ENCODE data around the gene ZMIZ1. TPM values are rescaled to one million over a fixed set of nuclear protein-coding genes. Genes with fewer than 3 reads are reported as not detected.

Gene ZMIZ1
- polyA plus RNA-seq, 1 donor from 2014 or later: 26.8 TPM

- Histone ChIP-seq H4K20me1 (ENCODE audit: insufficient read depth) (no peaks in the 10 kb centered on the region), H3K4me2 (ENCODE audit: low read length) (no peak overlapping the region), H3K27ac (ENCODE audit: low read length) (no peak overlapping the region), H3K79me2 (replicated peaks; ENCODE audit: insufficient read depth, low read length) (no peaks in the 10 kb centered on the region), H2AFZ (ENCODE audit: low read depth, low read length) (no peak overlapping the region), H3K36me3 (ENCODE audit: insufficient read depth, low read length) (no peaks in the 10 kb centered on the region), H3F3A (ENCODE audit: insufficient read depth, low read length, poor library complexity, severe bottlenecking) (no peaks in the 10 kb centered on the region), H3K9me2 (ENCODE audit: insufficient read depth, low read length) (no peaks in the 10 kb centered on the region), H3K9ac (ENCODE audit: low read length) (no peak overlapping the region), H3K4me3 (ENCODE audit: low read length) (no peak overlapping the region), H3K9me3 (ENCODE audit: low read length) (no peaks in the 10 kb centered on the region), H3K27me3 (ENCODE audit: insufficient read depth, low read depth, low read length) (no peaks in the 10 kb centered on the region)
- no peak for TF ChIP-seq CTCF (IDR thresholded peaks at IDR 0.05; ENCODE audit: poor library complexity, severe bottlenecking)
- no peak for TF ChIP-seq EZH2 (IDR thresholded peaks at IDR 0.05; ENCODE audit: borderline replicate concordance, insufficient read depth, low read length, poor library complexity, severe bottlenecking)
- no peak for TF ChIP-seq SMC3 (conservative IDR thresholded peaks at IDR 0.05; ENCODE audit: poor library complexity)
- no peak for TF ChIP-seq POLR2AphosphoS5 (IDR thresholded peaks at IDR 0.05)
- TF ChIP-seq REST (IDR thresholded peaks at IDR 0.05; ENCODE audit: borderline replicate concordance): no peak
- no peak for TF ChIP-seq RAD21 (conservative IDR thresholded peaks at IDR 0.05)
- TF ChIP-seq TAF1 (IDR thresholded peaks at IDR 0.05; ENCODE audit: low read depth): no peak
- TF ChIP-seq MXI1 (conservative IDR thresholded peaks at IDR 0.05; ENCODE audit: poor library complexity, severe bottlenecking): no peak
- TF ChIP-seq EP300 (conservative IDR thresholded peaks at IDR 0.05; ENCODE audit: poor library complexity, severe bottlenecking): no peak
These were observed 20.7 kb upstream of the ZMIZ1 start for GRCh38 chr10:79047875-79048638.

DNA sequence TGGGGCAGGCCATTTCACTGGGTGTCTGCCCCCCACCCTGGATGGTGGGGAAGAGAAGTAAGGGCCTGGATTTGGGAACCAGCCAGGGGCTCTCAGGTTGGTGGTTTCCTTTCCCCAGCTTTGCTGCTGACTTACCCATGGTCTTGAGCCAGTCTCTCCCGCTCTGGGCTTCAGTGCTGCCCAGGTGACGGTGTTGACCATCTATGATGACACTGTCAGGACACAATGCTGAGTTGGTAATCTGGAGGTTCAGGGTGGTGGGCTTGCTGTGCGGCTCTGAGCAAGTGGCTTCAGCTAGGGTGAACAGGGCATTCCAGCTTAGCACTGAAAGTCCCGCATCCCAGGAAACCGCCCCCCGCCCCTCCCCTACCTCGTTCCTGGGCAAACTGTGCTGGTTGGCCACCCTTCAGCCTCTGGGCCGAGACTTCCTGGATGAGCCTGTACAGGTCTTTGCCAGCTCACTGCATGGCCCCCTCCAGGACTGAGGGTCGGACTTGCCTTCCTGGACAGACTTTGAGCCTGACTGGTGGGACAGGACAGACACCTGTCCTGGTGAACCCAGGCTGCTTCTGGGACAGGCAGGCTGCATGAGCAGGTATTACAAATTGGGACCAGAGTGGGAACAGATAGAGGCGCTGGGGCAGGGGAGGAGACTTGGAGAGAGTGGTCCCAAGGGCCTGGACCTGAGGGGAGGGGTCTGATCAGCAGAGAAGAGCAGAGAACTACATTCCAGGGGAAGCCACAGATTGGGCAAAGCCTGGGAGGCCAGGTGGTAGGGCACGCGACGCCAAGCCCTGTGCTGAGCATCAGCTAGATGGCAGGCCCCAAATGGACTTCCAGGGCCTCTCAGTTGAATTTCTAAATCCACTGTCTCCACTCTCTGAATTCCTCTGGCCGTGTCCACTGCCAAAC lies 19.9 kb upstream of the ZMIZ1 start:
- Histone ChIP-seq H3K79me2 (replicated peaks; ENCODE audit: insufficient read depth, low read length) (no peaks in the 10 kb centered on the region), H3K9ac (ENCODE audit: low read length) (no peak overlapping the region), H3F3A (ENCODE audit: insufficient read depth, low read length, poor library complexity, severe bottlenecking) (no peaks in the 10 kb centered on the region), H3K4me2 (ENCODE audit: low read length) (no peak overlapping the region), H3K9me2 (ENCODE audit: insufficient read depth, low read length) (no peaks in the 10 kb centered on the region), H3K9me3 (ENCODE audit: low read length) (no peaks in the 10 kb centered on the region), H3K36me3 (ENCODE audit: insufficient read depth, low read length) (no peaks in the 10 kb centered on the region), H3K27me3 (ENCODE audit: insufficient read depth, low read depth, low read length) (no peaks in the 10 kb centered on the region), H3K4me3 (ENCODE audit: low read length) (no peak overlapping the region), H2AFZ (ENCODE audit: low read depth, low read length) (no peak overlapping the region), H4K20me1 (ENCODE audit: insufficient read depth) (no peaks in the 10 kb centered on the region), H3K27ac (ENCODE audit: low read length) (no peak overlapping the region)
- no peak for TF ChIP-seq SMC3 (conservative IDR thresholded peaks at IDR 0.05; ENCODE audit: poor library complexity)
- no peak for TF ChIP-seq EZH2 (IDR thresholded peaks at IDR 0.05; ENCODE audit: borderline replicate concordance, insufficient read depth, low read length, poor library complexity, severe bottlenecking)
- no peak for TF ChIP-seq RAD21 (conservative IDR thresholded peaks at IDR 0.05)
- TF ChIP-seq MXI1 (conservative IDR thresholded peaks at IDR 0.05; ENCODE audit: poor library complexity, severe bottlenecking): no peak
- no peak for TF ChIP-seq TAF1 (IDR thresholded peaks at IDR 0.05; ENCODE audit: low read depth)
- TF ChIP-seq EP300 (conservative IDR thresholded peaks at IDR 0.05; ENCODE audit: poor library complexity, severe bottlenecking): no peak
- TF ChIP-seq CTCF (IDR thresholded peaks at IDR 0.05; ENCODE audit: poor library complexity, severe bottlenecking): no peak
- TF ChIP-seq REST (IDR thresholded peaks at IDR 0.05; ENCODE audit: borderline replicate concordance): no peak
- no peak for TF ChIP-seq POLR2AphosphoS5 (IDR thresholded peaks at IDR 0.05)
